GM12865 (cell line): ENCODE measurements around the gene ANKLE1.
"Not testable (repeated sequence)": the region's sequence is repeated elsewhere in the genome, so short reads cannot be mapped to it uniquely, and the experiment has no call there.

ENCODE experiments used
- DNase-seq: peaks from one replicate; pipeline ENCODE4 v3.0.0; 2010; ENCODE audit warnings: low read depth
- H3K4me3 ChIP-seq: 2 replicates; pipeline ENCODE4 v1.5.1; 2011; ENCODE audit warnings: mild to moderate bottlenecking, low read depth, low read length, control low read depth
- CTCF ChIP-seq: IDR thresholded peaks from 2 replicates; pipeline ENCODE4 v1.5.1; 2011; ENCODE audit warnings: low read length, control low read depth, low read depth, inconsistent platforms; ENCODE audit not compliant: insufficient read depth; ENCODE audit errors: missing control alignments

ANKLE1 gene

GRCh38 chr19:17266975-17267788 lies 14.5 kb upstream of the ANKLE1 start, which contains the start of gene BABAM1:
BABAM1 (plus strand) TSS chr19:17267443; CDS start chr19:17268807, 1,364 bp downstream.
- peak; percentile 100 for DNase-seq
- no peak for TF ChIP-seq CTCF
- peak within 1 kb of the TSS; percentile 95 for H3K4me3 ChIP-seq

GRCh38 chr19:17268754-17269153 lies 12.9 kb upstream of the ANKLE1 start:
- no peak for TF ChIP-seq CTCF
- no peak for DNase-seq
- H3K4me3 ChIP-seq: no peak overlapping the region

- H3K4me3 ChIP-seq, DNase-seq: not testable (repeated sequence)
Observed at GRCh38 chr19:17274892-17275291, 6.8 kb upstream of the ANKLE1 start.

- TF ChIP-seq CTCF: no peak
- DNase-seq: no peak
- H3K4me3 ChIP-seq: no peak overlapping the region
Observed at GRCh38 chr19:17275441-17276175, 6.1 kb upstream of the ANKLE1 start.

GRCh38 chr19:17279436-17279835 lies 2.3 kb upstream of the ANKLE1 start:
- no peak for TF ChIP-seq CTCF
- H3K4me3 ChIP-seq: no peak overlapping the region
- no peak for DNase-seq

GRCh38 chr19:17282488-17283125 lies 906 bp downstream of the ANKLE1 start:
- H3K4me3 ChIP-seq: peak overlapping the region; percentile 82
- peak; percentile 97 for TF ChIP-seq CTCF
- DNase-seq: peak; percentile 95

GRCh38 chr19:17283504-17283996 lies 1.8 kb downstream of the ANKLE1 start:
- no peak for DNase-seq
- TF ChIP-seq CTCF: no peak
- H3K4me3 ChIP-seq: no peak overlapping the region
